Nephron progenitor cell (in vitro differentiated cells): ENCODE measurements around the gene ATP2B2.

Experiments used
- DNase-seq: peaks from one replicate; pipeline ENCODE4 v3.0.0; 2021
- H3K27ac Mint-ChIP-seq: 2 replicates; pipeline ENCODE4 v1.8.0; 2021; ENCODE audit warnings: mild to moderate bottlenecking, moderate library complexity, mixed read lengths
- H3K27me3 Mint-ChIP-seq: 2 replicates; pipeline ENCODE4 v1.8.0; 2021; ENCODE audit warnings: mild to moderate bottlenecking, low read depth, mixed read lengths; ENCODE audit not compliant: poor library complexity
- H3K36me3 Mint-ChIP-seq: 2 replicates; pipeline ENCODE4 v1.8.0; 2021; ENCODE audit warnings: low read depth, mixed read lengths
- H3K4me1 Mint-ChIP-seq: 2 replicates; pipeline ENCODE4 v1.8.0; 2021; ENCODE audit warnings: mixed read lengths
- H3K4me3 Mint-ChIP-seq: 2 replicates; pipeline ENCODE4 v1.8.0; 2021; ENCODE audit warnings: mild to moderate bottlenecking, moderate library complexity, mixed read lengths
- H3K9me3 Mint-ChIP-seq: 2 replicates; pipeline ENCODE4 v1.8.0; 2021; ENCODE audit warnings: mild to moderate bottlenecking, moderate library complexity, mixed read lengths
- CTCF ChIP-seq: fragments of 200-600 bp; sonication (generic); IDR thresholded peaks from 2 replicates; pipeline ENCODE4 v1.5.0; 2021; ENCODE audit warnings: antibody characterized with exemption

ATP2B2 gene

GRCh38 chr3:10290481-10291176 lies 214.8 kb downstream of the ATP2B2 start:
- Mint-ChIP-seq H3K27me3 (peaks cover 3% of the 10 kb centered on the region), H3K36me3 (peaks cover 22% of the 10 kb centered on the region), H3K4me1 (peaks cover 38% of the 10 kb centered on the region), H3K4me3 (no peak overlapping the region), H3K9me3 (no peaks in the 10 kb centered on the region), H3K27ac (peak overlapping the region; percentile 85)
- TF ChIP-seq CTCF = no peak
- DNase-seq = no peak

- Mint-ChIP-seq H3K36me3 (peaks cover 16% of the 10 kb centered on the region), H3K27me3 (peaks cover 3% of the 10 kb centered on the region), H3K27ac (peak overlapping the region; percentile 85), H3K4me1 (peaks cover 46% of the 10 kb centered on the region), H3K4me3 (no peak overlapping the region), H3K9me3 (no peaks in the 10 kb centered on the region)
- no peak for DNase-seq
- TF ChIP-seq CTCF = no peak
Observed at GRCh38 chr3:10289787-10290355, 215.5 kb downstream of the ATP2B2 start.

GRCh38 chr3:10289077-10289476 lies 216.3 kb downstream of the ATP2B2 start:
- H3K27ac Mint-ChIP-seq = no peak overlapping the region
- peaks cover 15% of the 10 kb centered on the region for H3K36me3 Mint-ChIP-seq
- H3K4me3 Mint-ChIP-seq = no peak overlapping the region
- DNase-seq = no peak
- H3K27me3 Mint-ChIP-seq = peaks cover 3% of the 10 kb centered on the region
- H3K4me1 Mint-ChIP-seq = peaks cover 49% of the 10 kb centered on the region
- no peaks in the 10 kb centered on the region for H3K9me3 Mint-ChIP-seq
- no peak for TF ChIP-seq CTCF

- peaks cover 49% of the 10 kb centered on the region for H3K4me1 Mint-ChIP-seq
- H3K36me3 Mint-ChIP-seq = peaks cover 15% of the 10 kb centered on the region
- H3K27me3 Mint-ChIP-seq = peaks cover 3% of the 10 kb centered on the region
- H3K4me3 Mint-ChIP-seq = no peak overlapping the region
- peak overlapping the region; percentile 48 for H3K27ac Mint-ChIP-seq
- H3K9me3 Mint-ChIP-seq = no peaks in the 10 kb centered on the region
- no peak for DNase-seq
- no peak for TF ChIP-seq CTCF
Observed at GRCh38 chr3:10288575-10288960, 216.8 kb downstream of the ATP2B2 start.

GRCh38 chr3:10287936-10288574 lies 217.3 kb downstream of the ATP2B2 start:
- Mint-ChIP-seq H3K27ac (no peak overlapping the region), H3K36me3 (peaks cover 15% of the 10 kb centered on the region), H3K4me1 (peaks cover 49% of the 10 kb centered on the region), H3K4me3 (no peak overlapping the region), H3K27me3 (peaks cover 3% of the 10 kb centered on the region), H3K9me3 (no peaks in the 10 kb centered on the region)
- TF ChIP-seq CTCF = no peak
- no peak for DNase-seq
